NCI-H128 (cell line): Measurements from ENCODE around the gene CDKN1B.

Experiments used
- DNase-seq: peaks from one replicate; lab custom pipeline; 2025; ENCODE audit not compliant: unreplicated experiment; lab: John Stamatoyannopoulos, UW

Gene CDKN1B

GRCh38 chr12:12755923-12756322 lies 38.8 kb downstream of the CDKN1B start:
- DNase-seq = no peak

GRCh38 chr12:12757121-12757520 lies 40.0 kb downstream of the CDKN1B start:
- DNase-seq = no peak

GRCh38 chr12:12759234-12759915 lies 42.2 kb downstream of the CDKN1B start:
- no peak for DNase-seq

- DNase-seq = no peak
These were observed 47.7 kb downstream of the CDKN1B start for GRCh38 chr12:12764824-12765223.

DNA sequence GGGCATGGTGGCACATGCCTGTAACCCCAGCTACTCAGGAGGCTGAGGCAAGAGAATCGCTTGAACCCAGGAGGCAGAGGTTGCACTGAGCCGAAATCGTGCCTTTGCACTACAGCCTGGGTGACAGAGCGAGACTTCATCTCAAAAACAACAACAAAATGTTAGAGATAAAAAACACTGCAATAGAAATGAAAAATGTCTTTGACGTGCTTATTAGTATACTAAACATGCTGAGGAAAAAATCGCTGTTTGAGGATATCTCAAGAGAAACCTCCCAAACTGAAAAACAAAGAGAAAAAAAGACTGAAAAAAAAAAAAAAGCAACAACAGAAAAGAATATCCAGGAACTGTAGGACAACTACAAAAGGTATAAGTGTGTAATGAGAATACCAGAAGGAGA lies 53.1 kb downstream of the CDKN1B start:
- DNase-seq = no peak
